DOHH2 (cell line): ENCODE measurements around the gene CXCL16.

Experiments used
- EZH2phosphoT487 ChIP-seq: fragments of 200-600 bp; sonication (generic); IDR thresholded peaks from 2 replicates; pipeline ENCODE4 v1.6.1; 2017; ENCODE audit warnings: borderline replicate concordance, mild to moderate bottlenecking, antibody characterized with exemption, low read length, moderate library complexity, mixed read lengths
- TF ChIP-seq, protein P1 (sequence below): fragments of 200-600 bp; sonication (generic); IDR thresholded peaks from one replicate; pipeline ENCODE4 v1.5.1; 2014; ENCODE audit warnings: antibody characterized with exemption, mild to moderate bottlenecking, low read depth, low read length; ENCODE audit not compliant: poor library complexity, severe bottlenecking

DNA sequence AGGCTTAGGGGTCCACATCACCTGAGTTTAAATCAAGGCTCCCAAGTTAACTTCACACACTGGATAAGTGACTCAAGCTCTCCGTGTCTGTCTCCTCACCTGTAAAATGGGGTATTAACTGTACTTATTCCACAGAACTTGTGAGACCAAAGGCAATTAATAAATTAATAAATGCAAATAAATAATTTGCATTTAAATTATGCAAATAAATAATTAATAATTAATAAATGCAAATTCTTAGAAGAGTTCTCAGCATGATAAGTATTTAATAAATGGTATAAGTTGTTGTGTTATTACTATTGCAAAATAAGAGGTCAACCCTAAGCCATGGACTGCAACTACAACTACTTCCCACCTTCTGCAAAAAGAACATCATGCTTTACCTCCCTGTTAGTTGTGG lies 13.7 kb upstream of the CXCL16 start:
- TF ChIP-seq, protein P1, sequence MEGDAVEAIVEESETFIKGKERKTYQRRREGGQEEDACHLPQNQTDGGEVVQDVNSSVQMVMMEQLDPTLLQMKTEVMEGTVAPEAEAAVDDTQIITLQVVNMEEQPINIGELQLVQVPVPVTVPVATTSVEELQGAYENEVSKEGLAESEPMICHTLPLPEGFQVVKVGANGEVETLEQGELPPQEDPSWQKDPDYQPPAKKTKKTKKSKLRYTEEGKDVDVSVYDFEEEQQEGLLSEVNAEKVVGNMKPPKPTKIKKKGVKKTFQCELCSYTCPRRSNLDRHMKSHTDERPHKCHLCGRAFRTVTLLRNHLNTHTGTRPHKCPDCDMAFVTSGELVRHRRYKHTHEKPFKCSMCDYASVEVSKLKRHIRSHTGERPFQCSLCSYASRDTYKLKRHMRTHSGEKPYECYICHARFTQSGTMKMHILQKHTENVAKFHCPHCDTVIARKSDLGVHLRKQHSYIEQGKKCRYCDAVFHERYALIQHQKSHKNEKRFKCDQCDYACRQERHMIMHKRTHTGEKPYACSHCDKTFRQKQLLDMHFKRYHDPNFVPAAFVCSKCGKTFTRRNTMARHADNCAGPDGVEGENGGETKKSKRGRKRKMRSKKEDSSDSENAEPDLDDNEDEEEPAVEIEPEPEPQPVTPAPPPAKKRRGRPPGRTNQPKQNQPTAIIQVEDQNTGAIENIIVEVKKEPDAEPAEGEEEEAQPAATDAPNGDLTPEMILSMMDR, result no peak
- no peak for TF ChIP-seq EZH2phosphoT487
